NB4 (cell line): ENCODE data around the gene SND1.

ENCODE experiments used
- MAX ChIP-seq: IDR thresholded peaks from 2 replicates; pipeline ENCODE4 v1.6.1; 2011; ENCODE audit warnings: low read depth, low read length
- MYC ChIP-seq: IDR thresholded peaks from 2 replicates; pipeline ENCODE4 v1.6.1; 2011; ENCODE audit warnings: low read depth, low read length
- POLR2A ChIP-seq: IDR thresholded peaks from 2 replicates; pipeline ENCODE4 v1.6.1; 2011; ENCODE audit warnings: mild to moderate bottlenecking; ENCODE audit not compliant: insufficient read length; ENCODE audit errors: extremely low read depth
- TF ChIP-seq, protein P1 (sequence below): IDR thresholded peaks from one replicate; pipeline ENCODE4 v1.5.1; 2012; ENCODE audit warnings: low read depth, low read length

DNA sequence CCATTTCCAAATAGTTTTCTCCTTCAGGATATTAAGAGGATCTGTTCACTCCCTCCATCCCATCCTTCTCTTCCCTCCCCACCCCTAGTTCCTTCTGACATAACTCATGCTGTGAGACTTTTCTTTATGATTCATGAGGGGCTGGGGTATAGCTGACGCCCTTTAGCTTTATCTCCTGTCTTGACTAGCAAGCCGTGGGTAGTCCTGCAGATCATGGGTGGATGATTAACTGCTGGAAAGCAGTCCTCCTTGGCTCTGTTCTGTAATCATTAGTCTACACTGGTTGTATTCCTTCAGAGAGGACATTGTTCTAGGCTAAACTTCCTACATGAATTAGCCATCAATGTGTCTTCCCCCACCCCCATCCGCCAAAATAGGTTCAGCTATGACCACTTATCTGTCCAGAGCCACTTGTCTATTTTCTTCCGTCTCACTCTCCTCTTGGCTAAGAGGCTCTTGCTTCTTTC, 243.9 kb downstream of the SND1 start:
- no peak for TF ChIP-seq POLR2A
- no peak for TF ChIP-seq MAX
- TF ChIP-seq, protein P1, sequence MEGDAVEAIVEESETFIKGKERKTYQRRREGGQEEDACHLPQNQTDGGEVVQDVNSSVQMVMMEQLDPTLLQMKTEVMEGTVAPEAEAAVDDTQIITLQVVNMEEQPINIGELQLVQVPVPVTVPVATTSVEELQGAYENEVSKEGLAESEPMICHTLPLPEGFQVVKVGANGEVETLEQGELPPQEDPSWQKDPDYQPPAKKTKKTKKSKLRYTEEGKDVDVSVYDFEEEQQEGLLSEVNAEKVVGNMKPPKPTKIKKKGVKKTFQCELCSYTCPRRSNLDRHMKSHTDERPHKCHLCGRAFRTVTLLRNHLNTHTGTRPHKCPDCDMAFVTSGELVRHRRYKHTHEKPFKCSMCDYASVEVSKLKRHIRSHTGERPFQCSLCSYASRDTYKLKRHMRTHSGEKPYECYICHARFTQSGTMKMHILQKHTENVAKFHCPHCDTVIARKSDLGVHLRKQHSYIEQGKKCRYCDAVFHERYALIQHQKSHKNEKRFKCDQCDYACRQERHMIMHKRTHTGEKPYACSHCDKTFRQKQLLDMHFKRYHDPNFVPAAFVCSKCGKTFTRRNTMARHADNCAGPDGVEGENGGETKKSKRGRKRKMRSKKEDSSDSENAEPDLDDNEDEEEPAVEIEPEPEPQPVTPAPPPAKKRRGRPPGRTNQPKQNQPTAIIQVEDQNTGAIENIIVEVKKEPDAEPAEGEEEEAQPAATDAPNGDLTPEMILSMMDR: no peak
- TF ChIP-seq MYC: no peak
